PC-3 (cell line): Measurements from ENCODE around the gene R3HDM2.
"Not testable (repeated sequence)": the region's sequence is repeated elsewhere in the genome, so short reads cannot be mapped to it uniquely, and the experiment has no call there.

ENCODE experiments used
- CTCF ChIP-seq: fragments of 300-600 bp; sonication (generic); conservative IDR thresholded peaks from 2 replicates; pipeline ENCODE4 v1.5.1; 2017; ENCODE audit warnings: antibody characterized with exemption, low read depth, mild to moderate bottlenecking, low read length
- EZH2 ChIP-seq: fragments of 300-600 bp; sonication (generic); IDR thresholded peaks from one replicate; pipeline ENCODE4 v1.6.1; 2017; ENCODE audit warnings: antibody characterized with exemption, mild to moderate bottlenecking, low read length; ENCODE audit not compliant: unreplicated experiment
- EZH2phosphoT487 ChIP-seq: fragments of 300-600 bp; sonication (generic); IDR thresholded peaks from 2 replicates; pipeline ENCODE4 v1.6.1; 2018; ENCODE audit warnings: mild to moderate bottlenecking, antibody characterized with exemption, low read length, borderline replicate concordance

- not testable (repeated sequence) for TF ChIP-seq CTCF, EZH2, EZH2phosphoT487
These were observed 31.0 kb downstream of the R3HDM2 start for GRCh38 chr12:57399718-57400463.
